Measurements from ENCODE around the gene SERPINE3.

The SERPINE3 gene

GRCh38 chr13:51329606-51330005 lies 9.9 kb upstream of the SERPINE3 start:
- DNase-seq = no peak

DNA sequence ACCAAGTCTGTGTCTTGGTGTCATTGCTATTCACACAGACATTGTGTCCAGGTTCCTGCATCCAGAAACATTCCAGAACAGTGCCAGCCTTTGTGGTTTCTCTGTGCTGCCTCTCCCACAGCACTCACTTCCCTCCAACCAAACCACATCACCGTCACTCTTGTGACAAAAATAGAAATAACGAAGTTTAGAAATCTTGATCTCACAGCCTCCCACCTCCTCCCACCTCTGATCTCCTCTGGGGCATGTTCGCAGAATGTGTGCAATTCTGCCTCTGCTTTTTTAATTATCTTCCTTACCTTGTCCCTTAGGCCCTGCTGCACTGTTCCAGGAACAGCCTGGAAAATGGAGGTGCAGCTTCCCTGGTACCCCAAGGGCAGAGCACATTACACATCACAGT lies 8.7 kb upstream of the SERPINE3 start:
- DNase-seq = no peak

GRCh38 chr13:51331354-51331861 lies 8.1 kb upstream of the SERPINE3 start:
- no peak for DNase-seq

DNA sequence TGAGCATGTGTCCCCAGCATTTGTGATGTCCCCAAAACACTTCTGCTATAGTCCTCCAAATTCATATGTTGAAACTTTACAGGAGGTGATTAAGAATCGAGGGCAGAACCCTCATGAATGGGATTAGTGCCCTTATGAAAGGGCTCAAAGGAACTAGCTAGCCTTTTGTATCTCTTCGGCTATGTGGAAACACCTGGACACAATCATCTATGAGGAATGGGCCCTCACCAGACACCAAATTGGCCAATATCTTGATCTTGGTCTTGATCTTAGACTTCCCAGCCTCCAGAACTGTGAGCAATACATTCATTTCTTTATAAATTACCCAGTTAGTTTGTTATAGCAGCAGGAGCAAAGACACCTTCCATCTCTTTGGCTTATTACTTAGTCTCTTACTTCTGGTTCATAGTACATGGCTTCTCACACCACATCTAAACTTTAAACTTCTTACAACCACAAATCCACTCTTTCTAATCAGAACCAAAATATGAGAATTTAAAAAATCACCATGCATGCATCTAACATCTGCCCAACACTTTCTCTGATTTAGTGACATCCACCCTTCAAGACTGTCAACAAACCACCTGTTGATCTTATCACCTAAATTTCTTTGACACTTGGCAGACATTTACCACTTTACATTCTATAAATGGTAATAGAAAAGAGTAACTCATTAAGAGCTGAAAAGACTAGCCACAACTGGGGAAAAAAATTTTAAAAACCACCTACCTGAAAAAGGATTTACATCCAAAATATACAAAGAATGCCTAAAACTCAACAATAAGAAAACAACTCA lies 6.7 kb upstream of the SERPINE3 start:
- DNase-seq = no peak

GRCh38 chr13:51333421-51333820 lies 6.1 kb upstream of the SERPINE3 start:
- no peak for DNase-seq

DNA sequence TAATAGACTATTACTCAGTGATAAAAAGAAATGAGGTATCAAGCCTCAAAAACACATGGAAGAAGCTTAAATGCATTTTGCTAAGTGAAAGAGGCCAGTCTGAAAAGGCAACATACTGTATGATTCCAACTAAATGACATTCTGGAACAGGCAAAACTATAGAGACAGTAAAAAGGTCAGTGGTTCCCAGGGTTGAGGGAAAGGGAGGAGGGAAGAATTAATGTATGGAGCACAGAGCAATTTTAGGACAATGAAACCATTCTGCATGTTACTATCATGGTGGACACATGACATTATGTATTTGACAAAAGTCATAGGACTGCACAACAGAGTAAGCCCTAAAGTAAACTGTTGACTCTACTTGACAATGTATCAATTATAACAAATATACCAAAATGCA lies 5.7 kb upstream of the SERPINE3 start:
- no peak for DNase-seq

DNA sequence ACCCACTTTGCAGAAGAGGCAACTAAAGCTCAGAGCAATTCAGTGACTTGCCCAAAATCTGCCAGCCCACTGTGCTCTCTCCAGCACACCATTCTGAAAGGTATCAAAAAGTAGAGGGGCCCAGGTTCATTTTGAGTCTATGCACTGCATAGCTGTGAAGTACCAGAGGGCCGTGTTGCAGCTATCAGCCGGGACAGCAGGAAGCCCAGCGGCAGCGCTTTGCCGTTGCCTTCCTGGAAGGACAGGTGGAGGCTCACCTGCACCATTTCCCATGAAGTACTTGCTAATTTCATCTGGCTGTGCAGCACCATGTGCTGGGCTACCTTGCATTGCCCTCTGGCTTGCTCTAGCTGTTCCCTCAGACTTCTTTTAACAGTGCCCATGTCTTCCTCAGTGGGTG lies 2.7 kb upstream of the SERPINE3 start:
- DNase-seq = no peak

- DNase-seq = no peak
Observed at GRCh38 chr13:51339952-51340732, 651 bp downstream of the SERPINE3 start.

DNA sequence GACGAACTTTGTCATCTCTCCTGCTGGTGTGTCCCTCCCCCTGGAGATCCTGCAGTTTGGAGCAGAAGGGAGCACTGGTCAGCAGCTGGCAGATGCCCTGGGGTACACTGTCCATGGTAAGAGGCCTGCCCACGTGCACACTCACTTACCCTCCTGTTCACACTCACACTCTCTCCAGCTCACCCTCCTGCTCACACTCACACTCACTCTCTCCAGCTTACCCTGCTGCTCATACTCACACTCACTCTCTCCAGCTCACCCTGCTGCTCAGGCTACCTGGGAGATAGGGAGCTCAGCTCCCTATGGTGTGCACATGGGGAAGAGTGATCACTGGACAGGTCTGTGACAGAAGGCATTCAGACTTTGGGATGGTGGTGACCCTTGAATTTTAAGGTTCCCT lies 1.7 kb downstream of the SERPINE3 start:
- no peak for DNase-seq

DNA sequence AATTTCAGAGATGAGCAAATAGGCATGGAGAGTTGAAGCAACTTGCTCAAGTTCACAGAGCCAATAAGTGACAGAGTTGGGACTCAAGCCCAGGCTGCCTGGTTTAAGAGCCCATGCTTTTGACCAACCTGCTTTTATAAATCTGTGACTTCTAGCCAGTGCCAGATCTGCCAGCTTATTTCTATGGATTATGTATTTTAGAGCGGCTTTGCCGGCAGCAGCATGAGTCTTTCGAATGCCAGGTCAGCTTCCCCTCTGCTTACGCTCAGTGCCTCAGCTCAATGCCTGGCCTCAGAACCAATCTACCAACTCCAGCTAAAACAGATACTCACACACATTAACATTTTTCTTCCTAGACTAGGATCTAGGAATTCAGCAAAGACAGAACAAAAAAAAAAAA lies 2.3 kb downstream of the SERPINE3 start:
- DNase-seq = no peak

DNA sequence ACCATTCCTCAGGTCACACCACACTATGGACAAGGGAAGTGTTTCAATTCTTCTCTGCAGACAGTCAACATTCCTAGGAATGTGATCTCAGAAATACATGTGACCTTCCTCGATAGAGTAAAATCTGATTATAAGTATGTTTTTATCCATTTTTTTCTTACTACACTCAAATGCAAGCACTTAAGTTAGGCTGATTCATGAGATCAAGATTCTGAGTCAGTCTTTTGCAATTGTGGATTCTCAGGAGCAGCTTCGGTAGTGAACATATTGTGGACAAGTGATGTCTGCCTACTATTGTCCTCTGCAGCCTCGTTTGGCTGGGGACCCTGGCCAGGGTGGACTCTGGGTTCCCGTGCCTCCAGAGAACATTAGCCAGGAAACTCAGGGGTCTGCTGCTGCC lies 3.2 kb downstream of the SERPINE3 start:
- no peak for DNase-seq

DNA sequence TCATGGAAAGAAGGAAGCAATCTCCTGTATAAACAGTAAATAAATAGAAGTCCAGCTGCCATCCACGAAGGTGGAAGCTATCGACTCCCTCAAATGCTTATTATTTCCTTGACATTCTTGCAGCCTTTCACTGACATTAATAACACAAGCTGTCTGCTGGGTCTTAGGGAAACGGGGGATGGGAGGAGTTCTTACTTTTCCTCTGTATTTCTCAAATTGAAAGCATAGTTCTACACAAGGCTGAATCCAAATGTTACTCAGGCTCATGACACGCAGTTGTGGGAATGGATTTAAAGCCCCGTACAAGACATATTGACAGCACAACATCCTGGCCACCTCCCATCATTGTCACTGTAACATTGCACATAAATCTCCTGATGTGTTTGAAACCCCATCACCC lies 4.0 kb downstream of the SERPINE3 start:
- no peak for DNase-seq

- DNase-seq = no peak
Observed at GRCh38 chr13:51346397-51346796, 6.9 kb downstream of the SERPINE3 start.

DNA sequence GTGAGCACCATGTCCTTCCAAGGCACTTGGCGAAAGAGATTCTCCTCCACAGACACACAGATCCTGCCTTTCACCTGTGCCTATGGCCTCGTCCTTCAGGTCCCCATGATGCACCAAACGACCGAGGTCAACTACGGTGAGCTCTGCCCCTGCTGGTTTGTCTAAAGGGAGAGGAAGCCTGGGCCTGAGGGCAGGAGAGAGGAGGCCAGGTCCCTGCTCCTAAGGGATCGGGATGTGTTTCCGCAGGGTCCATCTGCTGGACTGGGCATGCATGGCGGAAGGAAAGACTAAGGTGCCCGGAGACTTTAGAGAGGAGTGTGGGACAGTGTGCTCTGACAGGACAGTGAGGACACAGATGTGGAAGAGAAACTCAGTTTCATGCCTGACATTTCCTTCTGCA lies 7.6 kb downstream of the SERPINE3 start:
- no peak for DNase-seq

DNA sequence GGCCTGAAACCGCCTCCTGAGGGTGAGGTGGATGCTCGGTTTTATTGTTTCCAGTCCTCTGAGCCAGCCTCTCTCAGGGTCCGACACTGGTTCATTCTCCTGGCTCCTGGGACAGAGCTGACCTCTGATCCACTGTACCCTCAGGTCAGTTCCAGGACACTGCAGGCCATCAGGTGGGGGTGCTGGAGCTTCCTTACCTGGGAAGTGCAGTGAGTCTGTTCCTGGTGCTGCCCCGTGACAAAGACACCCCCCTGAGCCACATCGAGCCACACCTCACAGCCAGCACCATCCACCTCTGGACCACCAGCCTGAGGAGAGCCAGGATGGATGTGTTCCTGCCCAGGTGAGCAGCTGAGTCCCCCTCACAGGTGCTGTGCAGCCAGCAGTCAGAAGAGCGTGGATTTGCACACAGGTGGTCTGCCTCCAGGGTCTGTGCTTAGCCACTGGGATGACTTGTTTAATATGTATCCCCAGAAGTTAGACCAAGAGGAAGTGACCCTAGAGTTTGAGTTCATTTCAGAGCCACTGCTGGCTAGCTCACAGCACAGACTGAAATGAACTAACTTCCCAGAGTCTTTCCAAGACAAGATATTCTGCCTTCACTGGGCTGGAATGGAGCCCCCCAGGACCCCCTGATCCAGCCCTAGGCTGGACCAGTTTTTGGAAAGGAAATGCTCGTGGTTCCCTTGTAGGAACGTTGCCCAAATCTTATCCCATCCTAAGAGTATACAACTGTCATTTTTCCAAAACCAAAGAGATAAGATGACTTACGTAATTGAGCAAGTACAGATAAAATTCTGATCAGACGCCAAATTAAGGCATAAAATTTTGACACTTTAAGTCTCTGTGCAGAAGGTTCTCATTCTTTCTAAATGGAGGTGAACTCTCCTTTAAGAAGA lies 8.8 kb downstream of the SERPINE3 start:
- DNase-seq = no peak

DNA sequence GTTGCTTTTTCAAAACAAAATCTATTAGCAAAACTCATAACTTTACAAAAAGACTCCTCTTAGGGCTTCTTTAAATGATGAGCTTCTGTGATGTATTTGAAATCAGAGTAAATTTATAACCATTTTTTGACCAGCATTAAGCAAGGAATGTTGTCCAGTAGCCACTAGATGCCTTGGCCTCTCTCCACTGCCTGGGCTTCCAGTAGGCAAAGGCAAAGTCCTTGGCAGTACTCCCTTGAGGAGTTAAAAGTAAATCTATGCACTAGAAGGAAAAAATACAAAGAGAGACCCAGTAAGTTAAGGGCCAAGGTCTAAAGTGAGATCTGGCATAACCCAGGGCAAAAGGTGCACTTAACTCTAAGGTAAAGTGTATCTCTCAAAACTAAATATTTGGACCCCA lies 9.5 kb downstream of the SERPINE3 start:
- DNase-seq = no peak

DNA sequence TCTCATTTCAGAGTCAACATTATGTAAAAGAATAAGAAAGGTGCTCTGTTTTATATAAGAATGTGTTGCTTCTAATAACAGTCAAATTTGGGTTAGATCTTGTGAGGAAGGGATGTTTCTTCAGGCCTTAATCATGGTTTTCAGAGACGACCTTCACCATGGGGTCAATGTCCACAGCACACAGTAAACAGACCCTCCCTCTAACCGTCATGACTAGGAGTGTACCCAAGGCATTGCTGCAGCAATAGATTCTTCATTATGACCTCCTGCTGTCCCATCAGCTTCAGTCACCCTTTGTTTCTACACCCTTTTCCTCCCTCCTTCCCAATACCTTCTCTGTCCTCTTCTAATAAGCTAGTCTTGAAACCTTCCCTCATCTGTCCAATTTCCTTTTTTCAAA lies 15.7 kb downstream of the SERPINE3 start:
- DNase-seq = no peak

DNA sequence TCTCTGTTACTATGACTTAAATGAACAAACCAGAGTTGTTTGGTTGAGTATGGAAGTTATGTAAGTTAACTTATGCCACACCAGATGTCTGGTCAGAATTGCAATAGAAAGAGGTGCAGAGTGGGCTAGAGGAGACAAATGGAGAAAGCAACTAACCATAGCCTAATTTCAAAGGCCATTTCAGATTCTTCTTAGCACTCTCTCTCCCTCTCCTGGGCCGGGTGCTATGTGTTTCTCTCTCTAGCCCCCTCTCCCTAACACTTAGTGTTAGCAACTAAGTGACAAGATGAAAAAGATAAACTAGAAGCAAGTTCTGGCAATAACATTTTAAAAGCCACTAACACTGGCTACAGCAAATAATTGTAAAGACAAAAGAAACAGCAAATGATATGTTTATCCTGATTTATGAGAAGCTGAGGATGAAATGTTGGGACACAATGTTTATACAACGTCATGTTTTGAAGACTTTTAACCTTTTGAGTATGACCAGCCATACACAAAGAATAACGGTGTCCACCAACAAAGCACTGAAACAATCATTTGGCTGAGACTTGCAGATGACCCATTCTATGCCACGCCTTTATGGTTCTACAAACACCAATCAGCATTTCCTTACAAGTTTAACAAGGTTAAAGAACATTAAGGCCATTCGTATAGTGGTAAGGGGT lies 18.6 kb downstream of the SERPINE3 start:
- no peak for DNase-seq

GRCh38 chr13:51359352-51359751 lies 19.9 kb downstream of the SERPINE3 start:
- DNase-seq = no peak

DNA sequence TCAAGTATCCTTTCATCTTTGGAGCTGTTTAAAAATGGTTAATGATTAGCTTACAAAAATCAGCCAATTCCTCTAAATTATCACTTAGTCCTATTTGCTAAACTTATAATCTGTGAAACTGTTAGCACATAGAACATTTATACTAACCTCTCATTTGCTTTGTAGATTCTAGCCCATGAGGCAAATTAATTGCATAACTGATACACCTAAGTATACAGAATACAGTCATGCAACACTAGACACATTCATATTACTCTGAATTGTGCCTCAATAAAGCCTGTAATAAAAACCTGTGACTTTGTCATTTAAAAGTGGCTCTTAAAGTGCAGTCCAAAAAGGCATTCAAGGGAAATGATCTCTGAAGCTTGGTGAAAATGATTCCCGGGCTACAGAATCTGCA lies 21.0 kb downstream of the SERPINE3 start:
- DNase-seq = no peak

DNA sequence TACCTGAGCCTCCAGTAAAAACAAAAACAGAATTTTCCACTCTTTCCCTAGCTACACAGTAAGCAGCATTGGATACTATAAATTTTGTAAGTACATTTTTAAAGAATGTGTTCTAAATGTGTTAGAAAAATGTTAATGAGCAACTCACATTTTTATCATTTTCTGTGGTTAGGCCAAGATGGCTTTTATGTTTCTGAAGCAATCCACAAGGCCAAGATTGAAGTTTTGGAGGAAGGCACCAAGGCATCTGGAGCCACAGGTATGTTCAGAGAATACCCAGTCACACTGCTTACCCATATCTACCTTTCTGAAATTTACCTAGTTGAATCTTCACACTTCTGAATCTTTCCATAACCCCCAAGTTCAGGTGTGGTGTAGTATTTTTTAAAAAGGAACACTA lies 21.6 kb downstream of the SERPINE3 start:
- DNase-seq = no peak

- no peak for DNase-seq
Observed at GRCh38 chr13:51363625-51364024, 24.1 kb downstream of the SERPINE3 start.
